HepG2 (cell line): ENCODE results near the gene MYRFL. TPM values are rescaled to one million over a fixed set of nuclear protein-coding genes. Genes with fewer than 3 reads are reported as not detected.

Experiments used
- ATAC-seq: fragments of 200-7000 bp; cut with Tn5 transposase; 3 replicates; pipeline ENCODE4 v1.9.1; 2020; ENCODE audit warnings: mild to moderate bottlenecking, moderate library complexity
- BruUV-seq: library from RNA; stranded (reverse); fragments of 400-500 nt; replicated peaks from 2 replicates; lab custom pipeline; 2021; lab: Mats Ljungman, UMichigan
- CTCF ChIA-PET: fragments of 300-600 bp; formaldehyde crosslinking; extraction: SDS; loops from one replicate; lab custom pipeline; 2021; ENCODE audit warnings: low total read pairs, inconsistent platforms, low intra/inter-chr PET ratio; lab: Yijun Ruan, JAX
- POLR2A ChIA-PET: fragments of 350-600 bp; sonication (Branson Sonifier 250); formaldehyde crosslinking; loops from one replicate; lab custom pipeline; 2020; ENCODE audit warnings: antibody characterized with exemption, inconsistent platforms; lab: Yijun Ruan, JAX
- DNase-seq: peaks from one replicate; pipeline ENCODE4 v3.0.0-alpha.2; 2015; ENCODE audit warnings: low spot score
- FAIRE-seq: peaks from 3 replicates; lab custom pipeline; 2011; peaks lifted over from hg19 to GRCh38; lab: Jason Lieb, UNC
- H2AFZ ChIP-seq: one replicate; pipeline ENCODE4 v1.6.1; 2011; ENCODE audit warnings: low read length, inconsistent platforms
- H3K27ac ChIP-seq: fragments of 300-600 bp; 3 replicates; pipeline ENCODE4 v1.8.0; 2011; ENCODE audit warnings: mixed run types, mild to moderate bottlenecking, mixed read lengths, low read length, inconsistent platforms; ENCODE audit not compliant: insufficient read depth; ENCODE audit errors: extremely low read length
- H3K27me3 ChIP-seq, 2 experiments: fragments of 200-600 bp in 1 of 2; 2 replicates in 1 of 2; 3 replicates in 1 of 2; pipeline versions ENCODE4 v1.6.0 to v1.8.0; 2011; ENCODE audit warnings: low read length in 2 of 2, mild to moderate bottlenecking in 2 of 2, moderate library complexity in 2 of 2, inconsistent platforms in 1 of 2; ENCODE audit not compliant: insufficient read depth in 2 of 2, control insufficient read depth in 1 of 2
- H3K36me3 ChIP-seq, 2 experiments: fragments of 200-600 bp in 1 of 2; replicated peaks in 1 of 2; 2 replicates in 1 of 2; 3 replicates in 1 of 2; pipeline versions ENCODE4 v1.5.1 to v1.8.0; 2011; ENCODE audit warnings: low read length in 2 of 2, inconsistent platforms in 1 of 2; ENCODE audit not compliant: insufficient read depth in 2 of 2, control insufficient read depth in 1 of 2
- H3K4me1 ChIP-seq: 2 replicates; pipeline ENCODE4 v1.5.1; 2012; ENCODE audit warnings: low read length, inconsistent platforms; ENCODE audit not compliant: insufficient read depth
- H3K4me2 ChIP-seq: 2 replicates; pipeline ENCODE4 v1.6.0; 2011; ENCODE audit warnings: low read depth, low read length, inconsistent platforms
- H3K4me3 ChIP-seq, 3 experiments: fragments of 200-600 bp in 1 of 3; sonication (generic), shearing (Covaris generic) in 1 of 3; replicated peaks in 1 of 3; 2 replicates each; pipeline ENCODE4 v1.5.1; 2011 to 2016; ENCODE audit warnings: low read length in 3 of 3, inconsistent platforms in 2 of 3, low read depth in 2 of 3, mild to moderate bottlenecking in 2 of 3, control low read depth in 1 of 3, mixed read lengths in 1 of 3; ENCODE audit not compliant: insufficient read depth in 1 of 3
- H3K79me2 ChIP-seq: one replicate; pipeline ENCODE4 v1.6.1; 2011; ENCODE audit warnings: low read length, inconsistent platforms; ENCODE audit not compliant: insufficient read depth
- H3K9ac ChIP-seq: 2 replicates; pipeline ENCODE4 v1.6.0; 2011; ENCODE audit warnings: mild to moderate bottlenecking, low read depth, low read length, inconsistent platforms; ENCODE audit not compliant: insufficient read depth
- H3K9me3 ChIP-seq: 2 replicates; pipeline ENCODE4 v1.5.1; 2012; ENCODE audit warnings: mild to moderate bottlenecking, low read length
- H4K20me1 ChIP-seq: 2 replicates; pipeline ENCODE4 v1.6.0; 2011; ENCODE audit warnings: inconsistent platforms, mild to moderate bottlenecking, low read length, moderate library complexity; ENCODE audit not compliant: insufficient read depth
- BRD4 ChIP-seq: sonication (generic); formaldehyde crosslinking; IDR thresholded peaks from 2 replicates; pipeline ENCODE4 v1.4.0; 2020; ENCODE audit warnings: missing genetic modification reagents
- KAT2B ChIP-seq: fragments of 150-350 bp; IDR thresholded peaks from 2 replicates; pipeline ENCODE4 v1.6.1; 2014; ENCODE audit warnings: low read depth, low read length, borderline replicate concordance
- SMAD1 ChIP-seq: sonication (generic); formaldehyde crosslinking; IDR thresholded peaks from 2 replicates; pipeline ENCODE4 v1.4.0; 2020; ENCODE audit warnings: missing genetic modification reagents, low read depth, mild to moderate bottlenecking, borderline replicate concordance
- SNRNP70 ChIP-seq: fragments of 200-400 bp; formaldehyde crosslinking; IDR thresholded peaks from 2 replicates; pipeline ENCODE4 v1.6.1; 2017; ENCODE audit warnings: mild to moderate bottlenecking, low read depth, low read length, moderate library complexity
- ZFP62 ChIP-seq: sonication (generic); formaldehyde crosslinking; IDR thresholded peaks from 2 replicates; pipeline ENCODE4 v1.4.0; 2020; ENCODE audit warnings: missing genetic modification reagents
- ZNF10 ChIP-seq: sonication (generic); formaldehyde crosslinking; IDR thresholded peaks from 2 replicates; pipeline ENCODE4 v1.4.0; 2020; ENCODE audit warnings: mild to moderate bottlenecking, low read depth, missing genetic modification reagents, borderline replicate concordance
- ZNF234 ChIP-seq: sonication (generic); formaldehyde crosslinking; conservative IDR thresholded peaks from 2 replicates; pipeline ENCODE4 v1.5.1; 2020; ENCODE audit warnings: mild to moderate bottlenecking, missing genetic modification reagents
- ZNF446 ChIP-seq: sonication (generic); formaldehyde crosslinking; IDR thresholded peaks from 2 replicates; pipeline ENCODE4 v1.5.0; 2020; ENCODE audit warnings: mild to moderate bottlenecking, missing genetic modification reagents
- ZNF777 ChIP-seq: sonication (generic); formaldehyde crosslinking; IDR thresholded peaks from 2 replicates; pipeline ENCODE4 v1.4.0; 2020; ENCODE audit warnings: missing genetic modification reagents
- WGBS: methylation state at CpG from one replicate; pipeline ENCODE4 v1.1.6; 2017; ENCODE audit warnings: low lambda C conversion rate; 5-methylcytosine and 5-hydroxymethylcytosine counted together
- in situ Hi-C: cut with HindIII; loops from 2 replicates; pipeline ENCODE4 v1.10.0; 2017; ENCODE audit warnings: low pct_unique_long_range_greater_than_20kb; ENCODE audit not compliant: extremely low pct_ligation_motif_present
- intact Hi-C: fragments of 100-400 bp; cut with micrococcal nuclease; formaldehyde crosslinking; loops from one replicate; pipeline ENCODE4 v1.10.0; 2022; ENCODE audit not compliant: unreplicated experiment
- polyA plus RNA-seq, 8 experiments: library from polyadenylated mRNA; depleted of rRNA in 3 of 8; stranded (reverse) in 7 of 8; unstranded in 1 of 8; fragments of >200 nt; fragmentation: Illumina TruSeq in 4 of 8; extraction: Trizol in 4 of 8; gene quantifications; 2 replicates each; pipeline versions ENCODE4 v1.2.1 to v1.2.3, GENCODE V29; 2011 to 2016; ENCODE audit warnings: low read depth in 4 of 8, missing spikeins in 1 of 8, mixed read lengths in 1 of 8; ENCODE audit not compliant: insufficient read depth in 1 of 8
- total RNA-seq, 5 experiments: library from RNA; depleted of rRNA; stranded (reverse); fragments of >200 nt; fragmentation: Illumina TruSeq; extraction: Trizol; gene quantifications; 2 replicates each; pipeline ENCODE4 v1.2.3, GENCODE V29; 2016; ENCODE audit warnings: low read depth in 1 of 5
- TF ChIP-seq, protein P1 (sequence below): sonication (generic); formaldehyde crosslinking; IDR thresholded peaks from 2 replicates; pipeline ENCODE4 v1.5.1; 2020; ENCODE audit warnings: mild to moderate bottlenecking, missing genetic modification reagents, borderline replicate concordance
- TF ChIP-seq, protein P2 (sequence below): IDR thresholded peaks from 2 replicates; pipeline ENCODE4 v1.6.1; 2016; ENCODE audit warnings: missing biosample characterization, missing genetic modification reagents, low read depth
- TF ChIP-seq, protein P3 (sequence below): sonication (generic); formaldehyde crosslinking; IDR thresholded peaks from 2 replicates; pipeline ENCODE4 v1.4.0; 2020; ENCODE audit warnings: low read depth, missing genetic modification reagents

MYRFL gene
- total and polyA plus RNA-seq, 2 of the 13 experiments (the other 11 are each of a cell fraction or from before 2014, with no cell fraction given) = 0.09 to 0.11 TPM

DNA sequence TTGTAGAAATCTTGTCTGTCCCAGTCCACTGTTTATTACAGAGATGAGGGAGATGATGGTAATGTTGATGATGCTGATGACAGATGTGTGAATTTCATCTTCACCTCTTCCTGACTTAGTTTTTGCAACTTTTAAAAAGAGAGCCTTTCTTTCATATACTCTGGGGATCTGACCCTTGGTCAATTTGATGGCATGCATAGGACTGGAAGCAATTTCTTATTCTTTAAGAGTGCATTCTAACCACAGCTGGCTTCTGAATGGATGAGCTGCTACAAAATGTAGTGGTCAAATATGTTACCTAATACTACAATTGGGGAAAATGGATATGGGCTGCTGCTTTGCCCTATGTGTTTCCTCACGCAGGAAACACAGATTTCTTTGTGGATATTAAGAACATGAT is 80.8 kb downstream of the MYRFL start:
- Histone ChIP-seq H3K27ac (no peak overlapping the region), H3K4me2 (no peak overlapping the region), H3K36me3 (no peaks in the 10 kb centered on the region), H3K4me1 (no peaks in the 10 kb centered on the region), H4K20me1 (no peaks in the 10 kb centered on the region), H3K79me2 (no peaks in the 10 kb centered on the region), H3K27me3 (no peaks in the 10 kb centered on the region), H3K9ac (no peak overlapping the region), H3K9me3 (no peaks in the 10 kb centered on the region), H3K4me3 (no peak overlapping the region), H2AFZ (no peak overlapping the region)
- FAIRE-seq (no peak), DNase-seq (no peak), ATAC-seq (no peak)
- ChIA-PET CTCF (no interaction called here), POLR2A (no interaction called here)
- BruUV-seq = no TSS peak
- in situ Hi-C loops (loop anchor here (10.0 kb wide), 1 partner anchor 669 kb away; no protein-coding TSS in a partner anchor), intact Hi-C loops (no loop called here)
- WGBS = 0% methylated on average over 1 of the region's 1 CpG
- TF ChIP-seq BRD4 = no peak
- no peak for TF ChIP-seq ZNF446 (CRISPR knock-in tag)
- TF ChIP-seq SNRNP70 = no peak
- TF ChIP-seq KAT2B = no peak
- no peak for TF ChIP-seq ZFP62 (CRISPR knock-in tag)
- TF ChIP-seq, protein P1, sequence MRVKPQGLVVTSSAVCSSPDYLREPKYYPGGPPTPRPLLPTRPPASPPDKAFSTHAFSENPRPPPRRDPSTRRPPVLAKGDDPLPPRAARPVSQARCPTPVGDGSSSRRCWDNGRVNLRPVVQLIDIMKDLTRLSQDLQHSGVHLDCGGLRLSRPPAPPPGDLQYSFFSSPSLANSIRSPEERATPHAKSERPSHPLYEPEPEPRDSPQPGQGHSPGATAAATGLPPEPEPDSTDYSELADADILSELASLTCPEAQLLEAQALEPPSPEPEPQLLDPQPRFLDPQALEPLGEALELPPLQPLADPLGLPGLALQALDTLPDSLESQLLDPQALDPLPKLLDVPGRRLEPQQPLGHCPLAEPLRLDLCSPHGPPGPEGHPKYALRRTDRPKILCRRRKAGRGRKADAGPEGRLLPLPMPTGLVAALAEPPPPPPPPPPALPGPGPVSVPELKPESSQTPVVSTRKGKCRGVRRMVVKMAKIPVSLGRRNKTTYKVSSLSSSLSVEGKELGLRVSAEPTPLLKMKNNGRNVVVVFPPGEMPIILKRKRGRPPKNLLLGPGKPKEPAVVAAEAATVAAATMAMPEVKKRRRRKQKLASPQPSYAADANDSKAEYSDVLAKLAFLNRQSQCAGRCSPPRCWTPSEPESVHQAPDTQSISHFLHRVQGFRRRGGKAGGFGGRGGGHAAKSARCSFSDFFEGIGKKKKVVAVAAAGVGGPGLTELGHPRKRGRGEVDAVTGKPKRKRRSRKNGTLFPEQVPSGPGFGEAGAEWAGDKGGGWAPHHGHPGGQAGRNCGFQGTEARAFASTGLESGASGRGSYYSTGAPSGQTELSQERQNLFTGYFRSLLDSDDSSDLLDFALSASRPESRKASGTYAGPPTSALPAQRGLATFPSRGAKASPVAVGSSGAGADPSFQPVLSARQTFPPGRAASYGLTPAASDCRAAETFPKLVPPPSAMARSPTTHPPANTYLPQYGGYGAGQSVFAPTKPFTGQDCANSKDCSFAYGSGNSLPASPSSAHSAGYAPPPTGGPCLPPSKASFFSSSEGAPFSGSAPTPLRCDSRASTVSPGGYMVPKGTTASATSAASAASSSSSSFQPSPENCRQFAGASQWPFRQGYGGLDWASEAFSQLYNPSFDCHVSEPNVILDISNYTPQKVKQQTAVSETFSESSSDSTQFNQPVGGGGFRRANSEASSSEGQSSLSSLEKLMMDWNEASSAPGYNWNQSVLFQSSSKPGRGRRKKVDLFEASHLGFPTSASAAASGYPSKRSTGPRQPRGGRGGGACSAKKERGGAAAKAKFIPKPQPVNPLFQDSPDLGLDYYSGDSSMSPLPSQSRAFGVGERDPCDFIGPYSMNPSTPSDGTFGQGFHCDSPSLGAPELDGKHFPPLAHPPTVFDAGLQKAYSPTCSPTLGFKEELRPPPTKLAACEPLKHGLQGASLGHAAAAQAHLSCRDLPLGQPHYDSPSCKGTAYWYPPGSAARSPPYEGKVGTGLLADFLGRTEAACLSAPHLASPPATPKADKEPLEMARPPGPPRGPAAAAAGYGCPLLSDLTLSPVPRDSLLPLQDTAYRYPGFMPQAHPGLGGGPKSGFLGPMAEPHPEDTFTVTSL (CRISPR knock-in tag) = no peak
- no peak for TF ChIP-seq ZNF777
- TF ChIP-seq, protein P2, sequence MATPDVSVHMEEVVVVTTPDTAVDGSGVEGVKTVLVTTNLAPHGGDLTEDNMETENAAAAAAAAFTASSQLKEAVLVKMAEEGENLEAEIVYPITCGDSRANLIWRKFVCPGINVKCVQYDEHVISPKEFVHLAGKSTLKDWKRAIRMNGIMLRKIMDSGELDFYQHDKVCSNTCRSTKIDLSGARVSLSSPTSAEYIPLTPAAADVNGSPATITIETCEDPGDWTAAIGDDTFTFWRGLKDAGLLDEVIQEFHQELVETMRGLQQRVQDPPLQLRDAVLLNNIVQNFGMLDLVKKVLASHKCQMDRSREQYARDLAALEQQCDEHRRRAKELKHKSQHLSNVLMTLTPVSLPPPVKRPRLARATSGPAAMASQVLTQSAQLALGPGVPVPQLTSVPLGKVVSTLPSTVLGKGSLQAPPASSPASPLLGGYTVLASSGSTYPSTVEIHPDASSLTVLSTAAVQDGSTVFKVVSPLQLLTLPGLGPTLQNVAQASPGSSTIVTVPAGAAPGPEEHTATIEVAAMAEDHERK (CRISPR knock-in tag) = no peak
- TF ChIP-seq ZNF234 (CRISPR knock-in tag) = no peak
- TF ChIP-seq SMAD1 (CRISPR knock-in tag) = no peak
- TF ChIP-seq ZNF10 (CRISPR knock-in tag) = no peak
- TF ChIP-seq, protein P3, sequence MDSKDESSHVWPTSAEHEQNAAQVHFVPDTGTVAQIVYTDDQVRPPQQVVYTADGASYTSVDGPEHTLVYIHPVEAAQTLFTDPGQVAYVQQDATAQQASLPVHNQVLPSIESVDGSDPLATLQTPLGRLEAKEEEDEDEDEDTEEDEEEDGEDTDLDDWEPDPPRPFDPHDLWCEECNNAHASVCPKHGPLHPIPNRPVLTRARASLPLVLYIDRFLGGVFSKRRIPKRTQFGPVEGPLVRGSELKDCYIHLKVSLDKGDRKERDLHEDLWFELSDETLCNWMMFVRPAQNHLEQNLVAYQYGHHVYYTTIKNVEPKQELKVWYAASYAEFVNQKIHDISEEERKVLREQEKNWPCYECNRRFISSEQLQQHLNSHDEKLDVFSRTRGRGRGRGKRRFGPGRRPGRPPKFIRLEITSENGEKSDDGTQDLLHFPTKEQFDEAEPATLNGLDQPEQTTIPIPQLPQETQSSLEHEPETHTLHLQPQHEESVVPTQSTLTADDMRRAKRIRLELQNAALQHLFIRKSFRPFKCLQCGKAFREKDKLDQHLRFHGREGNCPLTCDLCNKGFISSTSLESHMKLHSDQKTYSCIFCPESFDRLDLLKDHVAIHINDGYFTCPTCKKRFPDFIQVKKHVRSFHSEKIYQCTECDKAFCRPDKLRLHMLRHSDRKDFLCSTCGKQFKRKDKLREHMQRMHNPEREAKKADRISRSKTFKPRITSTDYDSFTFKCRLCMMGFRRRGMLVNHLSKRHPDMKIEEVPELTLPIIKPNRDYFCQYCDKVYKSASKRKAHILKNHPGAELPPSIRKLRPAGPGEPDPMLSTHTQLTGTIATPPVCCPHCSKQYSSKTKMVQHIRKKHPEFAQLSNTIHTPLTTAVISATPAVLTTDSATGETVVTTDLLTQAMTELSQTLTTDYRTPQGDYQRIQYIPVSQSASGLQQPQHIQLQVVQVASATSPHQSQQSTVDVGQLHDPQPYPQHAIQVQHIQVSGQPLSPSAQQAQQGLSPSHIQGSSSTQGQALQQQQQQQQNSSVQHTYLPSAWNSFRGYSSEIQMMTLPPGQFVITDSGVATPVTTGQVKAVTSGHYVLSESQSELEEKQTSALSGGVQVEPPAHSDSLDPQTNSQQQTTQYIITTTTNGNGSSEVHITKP (CRISPR knock-in tag) = no peak
